ENCODE measurements around the gene PTH1R.

Gene PTH1R

GRCh38 chr3:46845397-46845859, 32.1 kb upstream of the PTH1R start:
- in situ Hi-C loops (cut with HindIII; ENCODE audit: low sequenced_read_pairs) = no loop called here
- peak overlapping the region; percentile 35 for H3K4me3 ChIP-seq (ENCODE audit: low read depth, low read length)
- peak; percentile 81 for DNase-seq (ENCODE audit: low read depth)
- TF ChIP-seq CTCF (IDR thresholded peaks at IDR 0.05; ENCODE audit: low read depth, low read length, missing control alignments) = no peak

GRCh38 chr3:46845860-46846623, 31.5 kb upstream of the PTH1R start:
- TF ChIP-seq CTCF (IDR thresholded peaks at IDR 0.05; ENCODE audit: low read depth, low read length, missing control alignments) = peak; percentile 32
- peak overlapping the region; percentile 35 for H3K4me3 ChIP-seq (ENCODE audit: low read depth, low read length)
- DNase-seq (ENCODE audit: low read depth) = peak; percentile 43
- in situ Hi-C loops (cut with HindIII; ENCODE audit: low sequenced_read_pairs) = no loop called here

- no peak overlapping the region for H3K4me3 ChIP-seq (ENCODE audit: low read depth, low read length)
- in situ Hi-C loops (cut with HindIII; ENCODE audit: low sequenced_read_pairs) = no loop called here
- no peak for TF ChIP-seq CTCF (IDR thresholded peaks at IDR 0.05; ENCODE audit: low read depth, low read length, missing control alignments)
- DNase-seq (ENCODE audit: low read depth) = no peak
Observed at GRCh38 chr3:46846624-46847542, 30.6 kb upstream of the PTH1R start.

- no peak overlapping the region for H3K4me3 ChIP-seq (ENCODE audit: low read depth, low read length)
- in situ Hi-C loops (cut with HindIII; ENCODE audit: low sequenced_read_pairs) = no loop called here
- no peak for DNase-seq (ENCODE audit: low read depth)
- no peak for TF ChIP-seq CTCF (IDR thresholded peaks at IDR 0.05; ENCODE audit: low read depth, low read length, missing control alignments)
Observed at GRCh38 chr3:46847744-46848143, 29.8 kb upstream of the PTH1R start.

- peak; percentile 63 for TF ChIP-seq CTCF (IDR thresholded peaks at IDR 0.05; ENCODE audit: low read depth, low read length, missing control alignments)
- DNase-seq (ENCODE audit: low read depth) = peak; percentile 53
- H3K4me3 ChIP-seq (ENCODE audit: low read depth, low read length) = no peak overlapping the region
- in situ Hi-C loops (cut with HindIII; ENCODE audit: low sequenced_read_pairs) = no loop called here
Observed at GRCh38 chr3:46848271-46849044, 29.1 kb upstream of the PTH1R start.
